ENCODE results near the gene CAMSAP3.

CAMSAP3 gene

GRCh38 chr19:7648265-7649014, 52.8 kb downstream of the CAMSAP3 start:
- H3K27ac ChIP-seq, result no peak overlapping the region
- H3K4me3 ChIP-seq (ENCODE audit: low read depth, low read length), result no peak overlapping the region
- H3K79me2 ChIP-seq, result no peaks in the 10 kb centered on the region
- no peak overlapping the region for H3K4me2 ChIP-seq (ENCODE audit: low read length)
- no peaks in the 10 kb centered on the region for H3K4me1 ChIP-seq
- no peaks in the 10 kb centered on the region for H3K36me3 ChIP-seq (ENCODE audit: control insufficient read depth, insufficient read depth, low read length)
- no peaks in the 10 kb centered on the region for H3K9me3 ChIP-seq (ENCODE audit: control insufficient read depth, low read length)
- no peak overlapping the region for H2AFZ ChIP-seq
- no peak overlapping the region for H3K9ac ChIP-seq
- H3K27me3 ChIP-seq (ENCODE audit: control insufficient read depth, insufficient read depth, low read length), result no peaks in the 10 kb centered on the region
- TF ChIP-seq CTCF (IDR thresholded peaks at IDR 0.05), result no peak

DNA sequence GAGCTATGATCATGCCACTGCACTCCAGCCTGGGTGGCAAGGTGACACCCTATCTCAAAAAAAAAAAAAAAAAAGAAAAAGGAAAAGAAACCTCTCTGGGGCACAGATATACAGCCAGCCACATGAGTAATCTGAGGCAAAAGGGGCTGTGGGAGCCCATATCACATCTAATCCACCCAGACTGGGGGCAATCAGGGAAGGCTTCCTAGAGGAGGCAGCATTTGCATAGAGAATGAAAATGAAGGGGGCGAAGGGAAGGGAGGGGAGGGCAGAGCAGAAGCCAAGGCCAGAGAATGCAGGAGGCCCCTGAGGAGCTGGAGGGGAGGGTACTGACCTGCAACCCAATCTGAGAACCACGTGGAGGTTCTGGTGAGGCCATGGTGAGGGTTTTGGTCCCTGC, 54.5 kb downstream of the CAMSAP3 start:
- Histone ChIP-seq H3K4me1 (no peaks in the 10 kb centered on the region), H3K4me2 (ENCODE audit: low read length) (no peak overlapping the region), H3K4me3 (ENCODE audit: low read depth, low read length) (no peak overlapping the region), H3K36me3 (ENCODE audit: control insufficient read depth, insufficient read depth, low read length) (no peaks in the 10 kb centered on the region), H3K9me3 (ENCODE audit: control insufficient read depth, low read length) (no peaks in the 10 kb centered on the region), H3K27me3 (ENCODE audit: control insufficient read depth, insufficient read depth, low read length) (no peaks in the 10 kb centered on the region), H3K9ac (no peak overlapping the region), H3K79me2 (no peaks in the 10 kb centered on the region), H2AFZ (no peak overlapping the region), H3K27ac (no peak overlapping the region)
- TF ChIP-seq CTCF (IDR thresholded peaks at IDR 0.05), result no peak

GRCh38 chr19:7652061-7652641, 56.5 kb downstream of the CAMSAP3 start:
- peak; percentile 97 for TF ChIP-seq CTCF (IDR thresholded peaks at IDR 0.05)
- Histone ChIP-seq H3K9ac (no peak overlapping the region), H3K36me3 (ENCODE audit: control insufficient read depth, insufficient read depth, low read length) (no peaks in the 10 kb centered on the region), H3K4me2 (ENCODE audit: low read length) (peak overlapping the region; percentile 67), H3K4me3 (ENCODE audit: low read depth, low read length) (peak overlapping the region; percentile 29), H3K79me2 (no peaks in the 10 kb centered on the region), H3K27ac (no peak overlapping the region), H3K9me3 (ENCODE audit: control insufficient read depth, low read length) (no peaks in the 10 kb centered on the region), H2AFZ (peak overlapping the region; percentile 66), H3K4me1 (no peaks in the 10 kb centered on the region), H3K27me3 (ENCODE audit: control insufficient read depth, insufficient read depth, low read length) (no peaks in the 10 kb centered on the region)

DNA sequence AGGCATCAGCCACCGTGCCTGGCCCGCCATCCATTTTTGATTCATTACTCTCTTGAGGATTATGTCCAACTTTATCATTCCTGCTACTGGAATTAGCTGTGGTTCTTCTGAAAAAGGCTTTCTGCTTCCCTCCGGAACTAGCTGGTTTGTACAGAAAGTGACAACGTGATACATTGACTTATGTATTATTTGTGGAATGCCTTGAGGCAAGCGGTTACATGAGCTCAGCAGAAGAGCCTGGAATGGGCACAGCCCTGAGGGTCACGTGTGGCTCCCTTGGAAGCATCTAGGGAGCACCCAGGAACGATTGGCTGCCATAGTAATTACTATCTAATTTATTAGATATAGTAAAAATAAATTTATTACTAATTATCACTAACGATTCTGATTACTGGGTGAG, 58.7 kb downstream of the CAMSAP3 start:
- no peaks in the 10 kb centered on the region for H3K79me2 ChIP-seq
- H3K27ac ChIP-seq, result no peak overlapping the region
- H3K9ac ChIP-seq, result no peak overlapping the region
- H3K4me1 ChIP-seq, result no peaks in the 10 kb centered on the region
- H3K4me3 ChIP-seq (ENCODE audit: low read depth, low read length), result no peak overlapping the region
- H3K36me3 ChIP-seq (ENCODE audit: control insufficient read depth, insufficient read depth, low read length), result no peaks in the 10 kb centered on the region
- no peak overlapping the region for H3K4me2 ChIP-seq (ENCODE audit: low read length)
- H3K27me3 ChIP-seq (ENCODE audit: control insufficient read depth, insufficient read depth, low read length), result no peaks in the 10 kb centered on the region
- H2AFZ ChIP-seq, result no peak overlapping the region
- TF ChIP-seq CTCF (IDR thresholded peaks at IDR 0.05), result no peak
- no peaks in the 10 kb centered on the region for H3K9me3 ChIP-seq (ENCODE audit: control insufficient read depth, low read length)

- H3K27ac ChIP-seq, result no peak overlapping the region
- no peaks in the 10 kb centered on the region for H3K79me2 ChIP-seq
- no peak overlapping the region for H2AFZ ChIP-seq
- TF ChIP-seq CTCF (IDR thresholded peaks at IDR 0.05), result no peak
- no peaks in the 10 kb centered on the region for H3K27me3 ChIP-seq (ENCODE audit: control insufficient read depth, insufficient read depth, low read length)
- no peaks in the 10 kb centered on the region for H3K36me3 ChIP-seq (ENCODE audit: control insufficient read depth, insufficient read depth, low read length)
- no peaks in the 10 kb centered on the region for H3K4me1 ChIP-seq
- no peak overlapping the region for H3K4me3 ChIP-seq (ENCODE audit: low read depth, low read length)
- no peak overlapping the region for H3K4me2 ChIP-seq (ENCODE audit: low read length)
- no peak overlapping the region for H3K9ac ChIP-seq
- H3K9me3 ChIP-seq (ENCODE audit: control insufficient read depth, low read length), result no peaks in the 10 kb centered on the region
Observed at GRCh38 chr19:7655581-7655980, 59.9 kb downstream of the CAMSAP3 start.
